WTC11 (cell line): ENCODE results near the gene PMS1. TPM values are rescaled to one million over a fixed set of nuclear protein-coding genes. Genes with fewer than 3 reads are reported as not detected.

Experiments
- ATAC-seq: fragments of 200-7000 bp; cut with Tn5 transposase; 2 replicates; pipeline ENCODE4 v1.10.0; 2021; ENCODE audit warnings: mild to moderate bottlenecking, moderate library complexity
- CTCF ChIA-PET: fragments of 300-600 bp; sonication (Branson Sonifier 250); formaldehyde crosslinking; loops from one replicate; lab custom pipeline; 2021; ENCODE audit warnings: antibody characterized with exemption; lab: Charles Lee
- POLR2A ChIA-PET: fragments of 350-600 bp; sonication (Branson Sonifier 250); formaldehyde crosslinking; loops from one replicate; lab custom pipeline; 2021; ENCODE audit warnings: antibody characterized with exemption; lab: Charles Lee
- DNase-seq: peaks from one replicate; pipeline ENCODE4 v3.0.0; 2021; ENCODE audit warnings: low spot score
- H3K27ac Mint-ChIP-seq: 2 replicates; pipeline ENCODE4 v1.8.0; 2021; ENCODE audit warnings: mixed read lengths
- H3K27me3 Mint-ChIP-seq: 2 replicates; pipeline ENCODE4 v1.8.0; 2021; ENCODE audit warnings: low read depth, mild to moderate bottlenecking, moderate library complexity, mixed read lengths
- H3K36me3 Mint-ChIP-seq: 2 replicates; pipeline ENCODE4 v1.8.0; 2021; ENCODE audit warnings: mixed read lengths
- H3K4me1 Mint-ChIP-seq: 2 replicates; pipeline ENCODE4 v1.8.0; 2022; ENCODE audit warnings: mixed read lengths
- H3K4me3 Mint-ChIP-seq: 2 replicates; pipeline ENCODE4 v1.8.0; 2021; ENCODE audit warnings: mild to moderate bottlenecking, moderate library complexity, mixed read lengths
- H3K9me3 Mint-ChIP-seq: 2 replicates; pipeline ENCODE4 v1.8.0; 2021; ENCODE audit warnings: mixed read lengths
- ATF1 ChIP-seq: sonication (generic); formaldehyde crosslinking; IDR thresholded peaks from 2 replicates; pipeline ENCODE4 v1.8.1; 2023; ENCODE audit warnings: mild to moderate bottlenecking, moderate library complexity, missing genetic modification reagents
- CREB1 ChIP-seq: sonication (generic); formaldehyde crosslinking; IDR thresholded peaks from 2 replicates; pipeline ENCODE4 v1.8.0; 2023; ENCODE audit warnings: mild to moderate bottlenecking, missing genetic modification reagents
- EMX1 ChIP-seq: fragments of 250-450 bp; sonication (Bioruptor Pico); IDR thresholded peaks from 2 replicates; pipeline ENCODE4 v1.8.0; 2021; ENCODE audit warnings: mild to moderate bottlenecking
- ESRRA ChIP-seq: sonication (generic); formaldehyde crosslinking; IDR thresholded peaks from 2 replicates; pipeline ENCODE4 v1.8.1; 2022; ENCODE audit warnings: mild to moderate bottlenecking, missing genetic modification reagents, borderline replicate concordance
- GABPB1 ChIP-seq: sonication (generic); formaldehyde crosslinking; IDR thresholded peaks from 2 replicates; pipeline ENCODE4 v1.8.1; 2023; ENCODE audit warnings: mild to moderate bottlenecking, missing genetic modification reagents
- MXD4 ChIP-seq: fragments of 250-450 bp; sonication (Bioruptor Pico); IDR thresholded peaks from 2 replicates; pipeline ENCODE4 v1.8.0; 2021; ENCODE audit warnings: mild to moderate bottlenecking, moderate library complexity, borderline replicate concordance
- NFE2L1 ChIP-seq: sonication (generic); formaldehyde crosslinking; IDR thresholded peaks from 2 replicates; pipeline ENCODE4 v1.8.1; 2023; ENCODE audit warnings: missing genetic modification reagents
- NFYB ChIP-seq: sonication (generic); formaldehyde crosslinking; conservative IDR thresholded peaks from 2 replicates; pipeline ENCODE4 v1.8.0; 2022; ENCODE audit warnings: low read depth, missing genetic modification reagents
- NR1H2 ChIP-seq: sonication (generic); formaldehyde crosslinking; IDR thresholded peaks from 2 replicates; pipeline ENCODE4 v1.9.0; 2021; ENCODE audit warnings: mild to moderate bottlenecking, moderate library complexity, missing genetic modification reagents
- PRRX2 ChIP-seq: fragments of 250-450 bp; sonication (Bioruptor Pico); IDR thresholded peaks from 2 replicates; pipeline ENCODE4 v1.8.0; 2021; ENCODE audit warnings: mild to moderate bottlenecking
- RORB ChIP-seq: fragments of 250-450 bp; sonication (Bioruptor Pico); IDR thresholded peaks from 2 replicates; pipeline ENCODE4 v1.9.0; 2021; ENCODE audit warnings: mild to moderate bottlenecking
- SOX15 ChIP-seq: fragments of 250-450 bp; sonication (Bioruptor Pico); IDR thresholded peaks from 2 replicates; pipeline ENCODE4 v1.9.0; 2021; ENCODE audit warnings: mild to moderate bottlenecking
- TEAD1 ChIP-seq: sonication (generic); formaldehyde crosslinking; IDR thresholded peaks from 2 replicates; pipeline ENCODE4 v1.8.0; 2022; ENCODE audit warnings: mild to moderate bottlenecking, missing genetic modification reagents
- TEAD4 ChIP-seq: sonication (generic); formaldehyde crosslinking; IDR thresholded peaks from 2 replicates; pipeline ENCODE4 v1.8.0; 2022; ENCODE audit warnings: mild to moderate bottlenecking, missing genetic modification reagents
- ZNF219 ChIP-seq: sonication (generic); formaldehyde crosslinking; IDR thresholded peaks from 2 replicates; pipeline ENCODE4 v1.8.0; 2023; ENCODE audit warnings: missing genetic modification reagents, mild to moderate bottlenecking, borderline replicate concordance
- ZNF396 ChIP-seq: fragments of 250-450 bp; sonication (Bioruptor Pico); IDR thresholded peaks from 2 replicates; pipeline ENCODE4 v1.8.0; 2021; ENCODE audit warnings: mild to moderate bottlenecking, moderate library complexity, borderline replicate concordance
- total RNA-seq: library from RNA; stranded (reverse); gene quantifications from 3 replicates; pipeline ENCODE4 v1.2.3, GENCODE V29; 2021
- TF ChIP-seq, protein P1 (sequence below): fragments of 250-450 bp; sonication (Bioruptor Pico); IDR thresholded peaks from 2 replicates; pipeline ENCODE4 v2.1.2; 2022; ENCODE audit warnings: mild to moderate bottlenecking, moderate library complexity
- TF ChIP-seq, protein P2 (sequence below): sonication (generic); formaldehyde crosslinking; IDR thresholded peaks from 2 replicates; pipeline ENCODE4 v1.8.1; 2022; ENCODE audit warnings: mild to moderate bottlenecking, missing genetic modification reagents, moderate library complexity, borderline replicate concordance
- TF ChIP-seq, protein P3 (sequence below): sonication (generic); formaldehyde crosslinking; IDR thresholded peaks from 2 replicates; pipeline ENCODE4 v1.8.1; 2023; ENCODE audit warnings: mild to moderate bottlenecking, missing genetic modification reagents
- TF ChIP-seq, protein P4 (sequence below): sonication (generic); formaldehyde crosslinking; IDR thresholded peaks from 2 replicates; pipeline ENCODE4 v1.8.1; 2023; ENCODE audit warnings: mild to moderate bottlenecking, moderate library complexity, missing genetic modification reagents
- TF ChIP-seq, protein P5 (sequence below): sonication (generic); formaldehyde crosslinking; IDR thresholded peaks from 2 replicates; pipeline ENCODE4 v1.8.1; 2023; ENCODE audit warnings: mild to moderate bottlenecking, missing genetic modification reagents, borderline replicate concordance
- TF ChIP-seq, protein P6 (sequence below): fragments of 250-450 bp; sonication (Bioruptor Pico); IDR thresholded peaks from 2 replicates; pipeline ENCODE4 v1.9.0; 2021; ENCODE audit warnings: mild to moderate bottlenecking
- TF ChIP-seq, protein P7 (sequence below): sonication (generic); formaldehyde crosslinking; IDR thresholded peaks from 2 replicates; pipeline ENCODE4 v1.8.0; 2022; ENCODE audit warnings: mild to moderate bottlenecking, missing genetic modification reagents

The PMS1 gene
- total RNA-seq, 1 experiment from 2014 or later = 49.8 TPM

DNA sequence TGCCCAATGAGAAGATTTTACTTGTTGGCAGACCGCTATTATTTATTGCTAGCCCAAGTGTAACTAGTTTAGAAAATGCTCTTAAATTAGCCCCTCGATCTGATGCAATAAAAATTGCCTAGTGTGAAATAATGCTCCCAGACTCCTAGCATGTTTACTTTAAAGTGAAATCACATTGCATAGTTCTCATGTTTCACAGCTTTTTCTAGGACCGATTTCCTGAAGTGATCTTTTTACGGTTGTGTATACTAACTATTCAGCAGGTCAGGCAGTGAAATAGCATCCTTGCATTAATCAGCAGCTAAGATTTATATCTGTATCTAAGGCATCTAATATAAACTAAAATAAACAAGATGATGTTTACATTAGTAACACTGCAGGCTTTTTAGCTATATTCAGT, 52.4 kb downstream of the PMS1 start:
- TF ChIP-seq NR1H2 (CRISPR knock-in tag) = no peak
- no peak for TF ChIP-seq TEAD1
- TF ChIP-seq, protein P1, sequence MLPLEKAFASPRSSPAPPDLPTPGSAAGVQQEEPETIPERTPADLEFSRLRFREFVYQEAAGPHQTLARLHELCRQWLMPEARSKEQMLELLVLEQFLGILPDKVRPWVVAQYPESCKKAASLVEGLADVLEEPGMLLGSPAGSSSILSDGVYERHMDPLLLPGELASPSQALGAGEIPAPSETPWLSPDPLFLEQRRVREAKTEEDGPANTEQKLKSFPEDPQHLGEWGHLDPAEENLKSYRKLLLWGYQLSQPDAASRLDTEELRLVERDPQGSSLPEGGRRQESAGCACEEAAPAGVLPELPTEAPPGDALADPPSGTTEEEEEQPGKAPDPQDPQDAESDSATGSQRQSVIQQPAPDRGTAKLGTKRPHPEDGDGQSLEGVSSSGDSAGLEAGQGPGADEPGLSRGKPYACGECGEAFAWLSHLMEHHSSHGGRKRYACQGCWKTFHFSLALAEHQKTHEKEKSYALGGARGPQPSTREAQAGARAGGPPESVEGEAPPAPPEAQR = no peak
- TF ChIP-seq ZNF219 (CRISPR knock-in tag) = no peak
- no peak for TF ChIP-seq ESRRA
- no peak for TF ChIP-seq SOX15 (CRISPR knock-in tag)
- no peak for TF ChIP-seq TEAD4
- Mint-ChIP-seq H3K4me1 (peaks cover 11% of the 10 kb centered on the region), H3K9me3 (no peaks in the 10 kb centered on the region), H3K27ac (0 out of 2 replicates have a peak overlapping the region, but pooled peaks have one; percentile 5), H3K27me3 (no peaks in the 10 kb centered on the region), H3K4me3 (no peak overlapping the region), H3K36me3 (peaks cover 2% of the 10 kb centered on the region; the same call in 1 of the 2 replicates)
- DNase-seq (no peak), ATAC-seq (no peak)
- ChIA-PET CTCF (no interaction called here), POLR2A (no interaction called here)

DNA sequence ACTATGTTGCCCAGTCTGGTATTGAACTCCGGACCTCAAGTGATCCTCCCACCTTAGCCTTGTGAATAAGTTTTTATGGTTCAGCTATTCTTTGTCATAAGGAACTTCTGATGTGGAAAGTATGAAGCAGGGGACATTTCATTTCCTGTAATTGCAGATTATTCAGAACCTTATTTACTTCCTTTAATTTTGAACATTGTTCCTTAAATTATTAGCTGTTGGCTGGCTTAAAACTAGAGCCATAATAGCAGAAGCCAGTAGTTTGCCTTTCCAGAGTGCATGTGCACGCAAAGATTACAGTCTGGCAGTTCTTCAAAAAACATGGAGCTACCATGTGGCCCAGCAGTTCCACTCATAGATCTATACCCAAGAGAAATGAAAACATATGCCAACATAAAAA, 53.1 kb downstream of the PMS1 start:
- POLR2A ChIA-PET = no interaction called here
- Mint-ChIP-seq H3K36me3 (peaks cover 2% of the 10 kb centered on the region; the same call in 1 of the 2 replicates), H3K27me3 (no peaks in the 10 kb centered on the region), H3K27ac (no peak overlapping the region), H3K4me1 (peaks cover 18% of the 10 kb centered on the region), H3K9me3 (no peaks in the 10 kb centered on the region), H3K4me3 (no peak overlapping the region)
- CTCF ChIA-PET = no interaction called here
- no peak for DNase-seq
- ATAC-seq = no peak
- TF ChIP-seq NFYB (CRISPR knock-in tag) (no peak), ZNF396 (CRISPR knock-in tag) (no peak), NFE2L1 (no peak), EMX1 (CRISPR knock-in tag) (no peak), PRRX2 (CRISPR knock-in tag) (no peak), MXD4 (CRISPR knock-in tag) (no peak), CREB1 (CRISPR knock-in tag) (no peak), RORB (CRISPR knock-in tag) (no peak), GABPB1 (CRISPR knock-in tag) (no peak), TEAD4 (no peak), ATF1 (CRISPR knock-in tag) (no peak)
- TF ChIP-seq, protein P2, sequence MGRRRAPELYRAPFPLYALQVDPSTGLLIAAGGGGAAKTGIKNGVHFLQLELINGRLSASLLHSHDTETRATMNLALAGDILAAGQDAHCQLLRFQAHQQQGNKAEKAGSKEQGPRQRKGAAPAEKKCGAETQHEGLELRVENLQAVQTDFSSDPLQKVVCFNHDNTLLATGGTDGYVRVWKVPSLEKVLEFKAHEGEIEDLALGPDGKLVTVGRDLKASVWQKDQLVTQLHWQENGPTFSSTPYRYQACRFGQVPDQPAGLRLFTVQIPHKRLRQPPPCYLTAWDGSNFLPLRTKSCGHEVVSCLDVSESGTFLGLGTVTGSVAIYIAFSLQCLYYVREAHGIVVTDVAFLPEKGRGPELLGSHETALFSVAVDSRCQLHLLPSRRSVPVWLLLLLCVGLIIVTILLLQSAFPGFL (CRISPR knock-in tag) = no peak
- TF ChIP-seq, protein P3, sequence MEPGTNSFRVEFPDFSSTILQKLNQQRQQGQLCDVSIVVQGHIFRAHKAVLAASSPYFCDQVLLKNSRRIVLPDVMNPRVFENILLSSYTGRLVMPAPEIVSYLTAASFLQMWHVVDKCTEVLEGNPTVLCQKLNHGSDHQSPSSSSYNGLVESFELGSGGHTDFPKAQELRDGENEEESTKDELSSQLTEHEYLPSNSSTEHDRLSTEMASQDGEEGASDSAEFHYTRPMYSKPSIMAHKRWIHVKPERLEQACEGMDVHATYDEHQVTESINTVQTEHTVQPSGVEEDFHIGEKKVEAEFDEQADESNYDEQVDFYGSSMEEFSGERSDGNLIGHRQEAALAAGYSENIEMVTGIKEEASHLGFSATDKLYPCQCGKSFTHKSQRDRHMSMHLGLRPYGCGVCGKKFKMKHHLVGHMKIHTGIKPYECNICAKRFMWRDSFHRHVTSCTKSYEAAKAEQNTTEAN (CRISPR knock-in tag) = no peak
- TF ChIP-seq, protein P4, sequence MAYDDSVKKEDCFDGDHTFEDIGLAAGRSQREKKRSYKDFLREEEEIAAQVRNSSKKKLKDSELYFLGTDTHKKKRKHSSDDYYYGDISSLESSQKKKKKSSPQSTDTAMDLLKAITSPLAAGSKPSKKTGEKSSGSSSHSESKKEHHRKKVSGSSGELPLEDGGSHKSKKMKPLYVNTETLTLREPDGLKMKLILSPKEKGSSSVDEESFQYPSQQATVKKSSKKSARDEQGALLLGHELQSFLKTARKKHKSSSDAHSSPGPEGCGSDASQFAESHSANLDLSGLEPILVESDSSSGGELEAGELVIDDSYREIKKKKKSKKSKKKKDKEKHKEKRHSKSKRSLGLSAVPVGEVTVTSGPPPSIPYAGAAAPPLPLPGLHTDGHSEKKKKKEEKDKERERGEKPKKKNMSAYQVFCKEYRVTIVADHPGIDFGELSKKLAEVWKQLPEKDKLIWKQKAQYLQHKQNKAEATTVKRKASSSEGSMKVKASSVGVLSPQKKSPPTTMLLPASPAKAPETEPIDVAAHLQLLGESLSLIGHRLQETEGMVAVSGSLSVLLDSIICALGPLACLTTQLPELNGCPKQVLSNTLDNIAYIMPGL = no peak
- TF ChIP-seq, protein P5, sequence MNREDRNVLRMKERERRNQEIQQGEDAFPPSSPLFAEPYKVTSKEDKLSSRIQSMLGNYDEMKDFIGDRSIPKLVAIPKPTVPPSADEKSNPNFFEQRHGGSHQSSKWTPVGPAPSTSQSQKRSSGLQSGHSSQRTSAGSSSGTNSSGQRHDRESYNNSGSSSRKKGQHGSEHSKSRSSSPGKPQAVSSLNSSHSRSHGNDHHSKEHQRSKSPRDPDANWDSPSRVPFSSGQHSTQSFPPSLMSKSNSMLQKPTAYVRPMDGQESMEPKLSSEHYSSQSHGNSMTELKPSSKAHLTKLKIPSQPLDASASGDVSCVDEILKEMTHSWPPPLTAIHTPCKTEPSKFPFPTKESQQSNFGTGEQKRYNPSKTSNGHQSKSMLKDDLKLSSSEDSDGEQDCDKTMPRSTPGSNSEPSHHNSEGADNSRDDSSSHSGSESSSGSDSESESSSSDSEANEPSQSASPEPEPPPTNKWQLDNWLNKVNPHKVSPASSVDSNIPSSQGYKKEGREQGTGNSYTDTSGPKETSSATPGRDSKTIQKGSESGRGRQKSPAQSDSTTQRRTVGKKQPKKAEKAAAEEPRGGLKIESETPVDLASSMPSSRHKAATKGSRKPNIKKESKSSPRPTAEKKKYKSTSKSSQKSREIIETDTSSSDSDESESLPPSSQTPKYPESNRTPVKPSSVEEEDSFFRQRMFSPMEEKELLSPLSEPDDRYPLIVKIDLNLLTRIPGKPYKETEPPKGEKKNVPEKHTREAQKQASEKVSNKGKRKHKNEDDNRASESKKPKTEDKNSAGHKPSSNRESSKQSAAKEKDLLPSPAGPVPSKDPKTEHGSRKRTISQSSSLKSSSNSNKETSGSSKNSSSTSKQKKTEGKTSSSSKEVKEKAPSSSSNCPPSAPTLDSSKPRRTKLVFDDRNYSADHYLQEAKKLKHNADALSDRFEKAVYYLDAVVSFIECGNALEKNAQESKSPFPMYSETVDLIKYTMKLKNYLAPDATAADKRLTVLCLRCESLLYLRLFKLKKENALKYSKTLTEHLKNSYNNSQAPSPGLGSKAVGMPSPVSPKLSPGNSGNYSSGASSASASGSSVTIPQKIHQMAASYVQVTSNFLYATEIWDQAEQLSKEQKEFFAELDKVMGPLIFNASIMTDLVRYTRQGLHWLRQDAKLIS (CRISPR knock-in tag) = no peak
- TF ChIP-seq, protein P6, sequence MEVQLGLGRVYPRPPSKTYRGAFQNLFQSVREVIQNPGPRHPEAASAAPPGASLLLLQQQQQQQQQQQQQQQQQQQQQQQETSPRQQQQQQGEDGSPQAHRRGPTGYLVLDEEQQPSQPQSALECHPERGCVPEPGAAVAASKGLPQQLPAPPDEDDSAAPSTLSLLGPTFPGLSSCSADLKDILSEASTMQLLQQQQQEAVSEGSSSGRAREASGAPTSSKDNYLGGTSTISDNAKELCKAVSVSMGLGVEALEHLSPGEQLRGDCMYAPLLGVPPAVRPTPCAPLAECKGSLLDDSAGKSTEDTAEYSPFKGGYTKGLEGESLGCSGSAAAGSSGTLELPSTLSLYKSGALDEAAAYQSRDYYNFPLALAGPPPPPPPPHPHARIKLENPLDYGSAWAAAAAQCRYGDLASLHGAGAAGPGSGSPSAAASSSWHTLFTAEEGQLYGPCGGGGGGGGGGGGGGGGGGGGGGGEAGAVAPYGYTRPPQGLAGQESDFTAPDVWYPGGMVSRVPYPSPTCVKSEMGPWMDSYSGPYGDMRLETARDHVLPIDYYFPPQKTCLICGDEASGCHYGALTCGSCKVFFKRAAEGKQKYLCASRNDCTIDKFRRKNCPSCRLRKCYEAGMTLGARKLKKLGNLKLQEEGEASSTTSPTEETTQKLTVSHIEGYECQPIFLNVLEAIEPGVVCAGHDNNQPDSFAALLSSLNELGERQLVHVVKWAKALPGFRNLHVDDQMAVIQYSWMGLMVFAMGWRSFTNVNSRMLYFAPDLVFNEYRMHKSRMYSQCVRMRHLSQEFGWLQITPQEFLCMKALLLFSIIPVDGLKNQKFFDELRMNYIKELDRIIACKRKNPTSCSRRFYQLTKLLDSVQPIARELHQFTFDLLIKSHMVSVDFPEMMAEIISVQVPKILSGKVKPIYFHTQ = no peak
- TF ChIP-seq, protein P7, sequence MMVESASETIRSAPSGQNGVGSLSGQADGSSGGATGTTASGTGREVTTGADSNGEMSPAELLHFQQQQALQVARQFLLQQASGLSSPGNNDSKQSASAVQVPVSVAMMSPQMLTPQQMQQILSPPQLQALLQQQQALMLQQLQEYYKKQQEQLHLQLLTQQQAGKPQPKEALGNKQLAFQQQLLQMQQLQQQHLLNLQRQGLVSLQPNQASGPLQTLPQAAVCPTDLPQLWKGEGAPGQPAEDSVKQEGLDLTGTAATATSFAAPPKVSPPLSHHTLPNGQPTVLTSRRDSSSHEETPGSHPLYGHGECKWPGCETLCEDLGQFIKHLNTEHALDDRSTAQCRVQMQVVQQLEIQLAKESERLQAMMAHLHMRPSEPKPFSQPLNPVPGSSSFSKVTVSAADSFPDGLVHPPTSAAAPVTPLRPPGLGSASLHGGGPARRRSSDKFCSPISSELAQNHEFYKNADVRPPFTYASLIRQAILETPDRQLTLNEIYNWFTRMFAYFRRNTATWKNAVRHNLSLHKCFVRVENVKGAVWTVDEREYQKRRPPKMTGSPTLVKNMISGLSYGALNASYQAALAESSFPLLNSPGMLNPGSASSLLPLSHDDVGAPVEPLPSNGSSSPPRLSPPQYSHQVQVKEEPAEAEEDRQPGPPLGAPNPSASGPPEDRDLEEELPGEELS (CRISPR knock-in tag) = no peak
